ENCODE data around the gene SFMBT2. TPM values are rescaled to one million over a fixed set of nuclear protein-coding genes. Genes with fewer than 3 reads are reported as not detected.

SFMBT2 gene
- total RNA-seq, 2 experiments from 2014 or later: 63.1 to 63.2 TPM

DNA sequence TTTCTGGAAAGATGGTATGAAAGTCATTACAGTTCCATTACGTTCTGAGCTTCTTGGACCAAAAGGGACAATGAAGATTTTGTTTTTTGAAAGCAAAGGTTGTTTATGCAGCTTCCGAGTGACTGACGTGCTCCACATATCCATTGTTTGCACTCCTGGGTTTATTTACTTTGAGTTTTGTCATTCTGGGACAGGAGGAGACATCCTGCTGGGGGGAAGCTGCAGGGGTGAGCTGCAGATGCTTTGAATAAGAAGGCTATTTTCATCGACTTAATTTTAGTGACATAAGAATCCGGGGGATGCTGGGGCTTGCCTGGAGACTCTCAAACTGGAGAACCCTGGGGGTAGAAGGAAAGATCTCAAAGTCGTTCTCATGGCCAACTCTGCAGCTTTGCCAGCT, 12.7 kb upstream of the SFMBT2 start:
- POLR2A ChIA-PET: no interaction called here
- no peak for ATAC-seq

DNA sequence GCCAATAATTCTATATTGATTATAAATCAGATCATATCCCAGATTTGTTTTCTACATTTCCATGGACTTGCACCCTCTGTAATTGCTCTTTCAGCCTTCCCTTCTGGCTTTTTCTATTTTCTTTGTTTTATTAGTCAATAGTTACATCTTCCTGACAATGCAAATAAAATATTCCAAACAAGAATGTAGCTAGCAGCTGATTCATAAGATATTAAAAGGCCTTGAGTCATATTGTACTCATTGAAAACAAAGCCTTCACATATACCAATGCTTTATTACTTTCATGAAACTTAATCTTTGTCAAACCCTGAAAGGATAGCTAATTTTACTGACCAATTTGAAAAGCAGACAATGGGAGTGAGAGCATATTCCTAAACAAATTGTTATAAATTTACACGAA, 10.7 kb upstream of the SFMBT2 start:
- peaks cover 4% of the 10 kb centered on the region for H3K27me3 Mint-ChIP-seq (ENCODE audit: low read depth)
- H3K27ac Mint-ChIP-seq: no peak overlapping the region
- no peak overlapping the region for H3K4me3 Mint-ChIP-seq
- H3K9me3 Mint-ChIP-seq (ENCODE audit: insufficient read depth): peaks cover 5% of the 10 kb centered on the region
- DNase-seq (no peak), ATAC-seq (no peak)
- POLR2A ChIA-PET: no interaction called here
- H3K36me3 Mint-ChIP-seq (ENCODE audit: low read depth): peaks cover 13% of the 10 kb centered on the region
- peaks cover 58% of the 10 kb centered on the region for H3K4me1 Mint-ChIP-seq (ENCODE audit: low read depth)
- CTCF ChIA-PET: interaction anchor here (0.7 to 7.4 kb wide), 2 partner anchors 60 to 502 kb away, joined by 3 to 57 read pairs; no protein-coding TSS in a partner anchor

More for the DNA sequence above, 12.7 kb upstream of the SFMBT2 start:
- CTCF ChIA-PET: interaction anchor here (0.8 to 3.8 kb wide), 11 partner anchors 12 to 504 kb away, joined by 3 to 31 read pairs (median 8); partner anchors contain the start of gene SFMBT2
- DNase-seq: no peak
- Mint-ChIP-seq H3K27ac (no peak overlapping the region), H3K27me3 (ENCODE audit: low read depth) (peaks cover 4% of the 10 kb centered on the region), H3K9me3 (ENCODE audit: insufficient read depth) (peaks cover 5% of the 10 kb centered on the region), H3K4me3 (no peak overlapping the region), H3K36me3 (ENCODE audit: low read depth) (peaks cover 10% of the 10 kb centered on the region), H3K4me1 (ENCODE audit: low read depth) (peaks cover 40% of the 10 kb centered on the region)

DNA sequence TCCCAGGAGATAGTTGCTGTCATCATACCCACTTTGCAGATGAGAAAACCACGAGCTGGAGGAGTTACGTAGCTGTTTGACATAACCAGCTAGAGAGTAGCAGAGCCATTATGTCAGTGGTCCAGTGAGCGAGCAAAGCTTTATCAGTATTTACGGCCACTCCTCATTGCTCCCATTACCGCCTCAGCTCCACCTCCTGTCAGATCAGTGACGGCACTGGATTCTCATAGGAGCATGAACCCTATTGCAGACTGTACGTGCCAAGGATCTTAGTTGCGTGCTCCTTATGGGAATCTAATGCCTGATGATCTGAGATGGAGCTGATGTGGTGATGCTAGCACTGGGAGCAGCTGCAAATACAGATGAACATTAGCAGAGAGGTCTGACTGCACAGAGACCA, 9.2 kb upstream of the SFMBT2 start:
- H3K4me1 Mint-ChIP-seq (ENCODE audit: low read depth): peaks cover 48% of the 10 kb centered on the region
- no peak for ATAC-seq
- H3K27ac Mint-ChIP-seq: no peak overlapping the region
- ChIA-PET CTCF (interaction anchor here (0.9 to 7.4 kb wide), 4 partner anchors 9 to 501 kb away, joined by 3 to 57 read pairs (median 6); partner anchors contain the start of gene SFMBT2), POLR2A (no interaction called here)
- H3K9me3 Mint-ChIP-seq (ENCODE audit: insufficient read depth): no peaks in the 10 kb centered on the region
- peaks cover 5% of the 10 kb centered on the region for H3K36me3 Mint-ChIP-seq (ENCODE audit: low read depth)
- no peak overlapping the region for H3K4me3 Mint-ChIP-seq
- peaks cover 6% of the 10 kb centered on the region for H3K27me3 Mint-ChIP-seq (ENCODE audit: low read depth)
- no peak for DNase-seq

DNA sequence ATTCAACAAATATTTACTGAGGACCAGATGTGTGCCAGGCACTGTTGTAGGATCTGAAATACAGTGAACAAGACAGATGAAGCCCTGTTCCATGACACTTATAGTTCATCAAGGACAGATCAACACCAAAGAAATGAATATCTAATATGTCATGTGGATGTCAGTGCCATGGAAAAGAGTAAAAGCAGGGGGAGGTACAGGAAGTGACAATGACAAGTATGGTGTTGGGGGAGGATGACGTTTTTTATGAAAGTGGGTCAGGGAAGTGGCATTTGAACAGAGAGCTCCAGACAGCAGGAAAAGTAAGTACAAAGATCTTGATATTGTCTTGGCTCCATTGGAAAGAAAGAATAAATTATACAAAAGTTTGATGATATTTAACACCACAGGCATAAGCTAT, 7.0 kb upstream of the SFMBT2 start:
- CTCF ChIA-PET: interaction anchor here (0.6 to 7.4 kb wide), 15 partner anchors 8 to 750 kb away, joined by 3 to 57 read pairs (median 3); no protein-coding TSS in a partner anchor
- POLR2A ChIA-PET: no interaction called here
- Mint-ChIP-seq H3K27ac (peak overlapping the region; percentile 69), H3K36me3 (ENCODE audit: low read depth) (peaks cover 3% of the 10 kb centered on the region), H3K4me3 (peak overlapping the region; percentile 9), H3K4me1 (ENCODE audit: low read depth) (peaks cover 40% of the 10 kb centered on the region), H3K27me3 (ENCODE audit: low read depth) (peaks cover 12% of the 10 kb centered on the region), H3K9me3 (ENCODE audit: insufficient read depth) (no peaks in the 10 kb centered on the region)
- ATAC-seq (peak; percentile 59), DNase-seq (no peak)

DNA sequence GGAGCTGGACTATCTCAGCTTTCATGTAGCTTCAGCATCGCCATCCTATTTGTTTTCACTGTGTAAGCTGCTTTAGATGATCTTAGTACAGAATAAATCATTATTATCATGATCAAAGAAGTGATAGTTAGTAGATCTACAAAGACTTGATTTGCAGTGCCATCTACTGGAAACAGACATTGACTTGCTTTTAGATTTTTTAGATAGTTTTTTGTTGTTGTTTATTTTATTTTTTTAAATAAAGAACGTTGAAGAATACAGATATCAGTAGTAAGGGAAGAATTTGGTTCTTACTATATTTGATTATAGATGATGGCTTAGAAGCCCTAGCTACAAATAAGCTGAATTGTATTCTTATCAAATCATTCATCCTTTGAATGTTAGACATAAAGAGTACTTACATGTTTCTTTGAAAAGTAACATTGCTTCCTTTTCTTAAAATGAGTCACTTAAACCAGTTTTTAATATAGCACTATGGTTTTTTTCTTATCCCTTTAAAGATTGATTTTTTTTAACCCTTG, 6.3 kb upstream of the SFMBT2 start:
- H3K9me3 Mint-ChIP-seq (ENCODE audit: insufficient read depth): no peaks in the 10 kb centered on the region
- ChIA-PET POLR2A (interaction anchor here (0.7 kb wide), 1 partner anchor 53 kb away, joined by 3 read pairs; no protein-coding TSS in a partner anchor), CTCF (interaction anchor here (0.6 to 7.4 kb wide), 19 partner anchors 20 to 750 kb away, joined by 3 to 57 read pairs (median 3); no protein-coding TSS in a partner anchor)
- peaks cover 46% of the 10 kb centered on the region for H3K4me1 Mint-ChIP-seq (ENCODE audit: low read depth)
- peak overlapping the region; percentile 69 for H3K27ac Mint-ChIP-seq
- ATAC-seq (peak; percentile 37), DNase-seq (no peak)
- no peak overlapping the region for H3K4me3 Mint-ChIP-seq
- H3K36me3 Mint-ChIP-seq (ENCODE audit: low read depth): peaks cover 5% of the 10 kb centered on the region
- peaks cover 16% of the 10 kb centered on the region for H3K27me3 Mint-ChIP-seq (ENCODE audit: low read depth)

DNA sequence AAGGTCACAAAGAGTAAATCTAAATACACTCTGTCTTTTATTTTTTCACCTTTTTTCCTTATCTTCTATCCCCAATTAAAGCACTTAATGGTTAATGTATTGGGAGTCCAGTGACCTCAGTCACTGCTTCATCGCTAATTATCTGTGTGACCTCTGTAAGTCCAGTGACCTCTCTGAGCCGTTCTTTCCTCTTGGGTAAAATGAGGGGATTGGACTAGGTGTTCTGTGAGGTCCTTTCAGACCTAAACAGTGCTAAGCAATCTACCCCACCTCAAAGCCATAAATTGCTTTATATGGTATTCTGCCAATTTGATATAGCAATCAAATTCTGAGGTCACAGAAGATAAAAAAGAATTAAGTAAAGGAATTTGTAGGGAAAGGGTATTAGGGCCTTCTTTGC, 3.9 kb upstream of the SFMBT2 start:
- POLR2A ChIA-PET: no interaction called here

DNA sequence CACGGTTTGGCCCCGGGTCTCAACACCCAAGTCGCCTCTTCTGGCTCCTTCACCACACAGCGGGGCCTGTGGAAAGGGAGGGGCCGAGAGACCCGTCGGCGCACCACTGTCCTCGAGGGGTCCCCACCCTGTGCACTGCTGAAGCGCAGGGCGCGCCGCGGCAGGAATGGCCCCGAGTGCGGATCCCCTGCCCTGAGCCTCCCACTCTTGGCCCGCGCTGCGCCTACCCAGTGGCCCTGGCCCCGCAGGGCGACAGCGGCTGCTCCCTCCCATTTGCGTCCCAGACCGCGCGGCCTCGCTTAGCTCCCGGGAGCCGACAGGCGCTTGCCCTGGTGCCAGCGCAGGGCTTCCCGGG, 2.1 kb upstream of the SFMBT2 start:
- ATAC-seq (no peak), DNase-seq (no peak)
- ChIA-PET CTCF (interaction anchor here (2.6 to 5.9 kb wide), 2 partner anchors 274 to 494 kb away, joined by 10 to 63 read pairs; no protein-coding TSS in a partner anchor), POLR2A (no interaction called here)
- Mint-ChIP-seq H3K9me3 (ENCODE audit: insufficient read depth) (no peaks in the 10 kb centered on the region), H3K4me1 (ENCODE audit: low read depth) (peaks cover 45% of the 10 kb centered on the region), H3K4me3 (peak overlapping the region; percentile 51), H3K36me3 (ENCODE audit: low read depth) (peaks cover 23% of the 10 kb centered on the region), H3K27ac (no peak overlapping the region), H3K27me3 (ENCODE audit: low read depth) (peaks cover 16% of the 10 kb centered on the region)

More for the DNA sequence above, 3.9 kb upstream of the SFMBT2 start:
- no peak for DNase-seq
- H3K4me3 Mint-ChIP-seq: no peak overlapping the region
- ATAC-seq: no peak
- CTCF ChIA-PET: interaction anchor here (7.4 kb wide), 1 partner anchor 496 kb away, joined by 57 read pairs; no protein-coding TSS in a partner anchor
- H3K27ac Mint-ChIP-seq: no peak overlapping the region
- no peaks in the 10 kb centered on the region for H3K9me3 Mint-ChIP-seq (ENCODE audit: insufficient read depth)
- peaks cover 14% of the 10 kb centered on the region for H3K36me3 Mint-ChIP-seq (ENCODE audit: low read depth)
- peaks cover 16% of the 10 kb centered on the region for H3K27me3 Mint-ChIP-seq (ENCODE audit: low read depth)
- H3K4me1 Mint-ChIP-seq (ENCODE audit: low read depth): peaks cover 57% of the 10 kb centered on the region

DNA sequence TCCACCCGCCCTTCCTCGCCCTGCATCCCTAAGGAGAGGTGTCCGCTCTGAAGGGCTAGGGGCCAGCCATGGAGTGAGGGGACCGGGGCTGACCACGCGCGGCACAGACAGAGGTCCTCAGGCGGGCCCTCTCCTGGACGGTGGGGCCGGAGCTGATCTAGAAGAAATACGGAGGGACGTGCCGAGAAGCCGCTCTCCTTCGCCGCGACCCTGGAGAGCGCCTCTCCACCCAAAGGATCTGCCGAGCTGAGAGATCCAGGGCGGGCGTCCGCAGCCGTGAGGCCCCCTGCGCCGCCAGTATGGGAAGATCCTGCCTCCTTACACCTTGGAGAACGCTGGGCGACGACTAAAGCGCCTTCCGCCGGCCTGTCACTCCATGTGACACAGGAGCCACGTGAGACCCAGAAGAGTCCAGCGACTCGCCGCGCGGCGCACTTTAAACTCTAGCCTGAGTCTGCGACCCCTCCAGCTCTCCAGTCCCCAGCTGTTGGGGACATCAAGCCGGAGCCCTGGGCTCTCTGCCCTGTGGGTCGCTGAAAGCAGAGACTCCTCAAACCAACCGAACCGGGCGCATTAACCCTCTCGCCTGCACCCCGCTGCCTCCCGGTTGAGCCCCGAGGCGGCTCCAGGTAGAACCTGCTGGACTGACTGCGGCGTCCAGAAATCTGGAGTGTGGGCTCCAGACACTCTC, 1.5 kb upstream of the SFMBT2 start:
- Mint-ChIP-seq H3K27me3 (ENCODE audit: low read depth) (peaks cover 16% of the 10 kb centered on the region), H3K9me3 (ENCODE audit: insufficient read depth) (no peaks in the 10 kb centered on the region)
- POLR2A ChIA-PET: interaction anchor here (1.9 kb wide), 1 partner anchor 72 kb away, joined by 11 read pairs; no protein-coding TSS in a partner anchor

DNA sequence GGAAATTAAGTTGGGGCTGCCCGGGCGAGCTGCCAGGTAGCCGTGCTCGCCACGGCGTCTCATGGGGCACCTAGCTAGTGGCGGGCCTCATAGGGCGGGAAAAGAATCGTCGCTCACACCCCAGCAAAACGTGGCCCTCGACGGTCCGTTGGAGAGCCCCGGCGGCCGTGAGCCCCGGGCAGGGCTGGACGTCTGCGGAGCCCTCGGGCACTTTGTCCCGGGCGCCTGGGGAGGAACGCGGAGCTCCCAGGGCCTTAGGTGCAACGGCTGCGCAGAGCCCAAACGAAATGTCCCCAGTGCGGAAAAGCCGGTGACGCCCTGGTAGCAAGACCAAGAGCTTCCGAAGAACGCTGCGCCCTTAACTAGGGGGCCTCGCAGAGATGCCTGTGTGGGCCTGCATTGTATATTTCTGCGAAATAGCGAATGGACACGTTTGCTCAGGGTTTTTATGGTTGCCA, 866 bp upstream of the SFMBT2 start:
- H3K36me3 Mint-ChIP-seq (ENCODE audit: low read depth): peaks cover 29% of the 10 kb centered on the region
- no peaks in the 10 kb centered on the region for H3K9me3 Mint-ChIP-seq (ENCODE audit: insufficient read depth)
- peaks cover 46% of the 10 kb centered on the region for H3K4me1 Mint-ChIP-seq (ENCODE audit: low read depth)
- H3K27me3 Mint-ChIP-seq (ENCODE audit: low read depth): peaks cover 16% of the 10 kb centered on the region
- CTCF ChIA-PET: interaction anchor here (1.0 to 5.9 kb wide), 17 partner anchors 8 to 574 kb away, joined by 3 to 63 read pairs (median 6); no protein-coding TSS in a partner anchor
- POLR2A ChIA-PET: interaction anchor here (1.9 kb wide), 1 partner anchor 73 kb away, joined by 11 read pairs; no protein-coding TSS in a partner anchor
- ATAC-seq: no peak
- H3K27ac Mint-ChIP-seq: peak overlapping the region; percentile 98
- H3K4me3 Mint-ChIP-seq: peak overlapping the region; percentile 98
- no peak for DNase-seq

More for the DNA sequence above, 1.5 kb upstream of the SFMBT2 start:
- Mint-ChIP-seq H3K27ac (peak overlapping the region; percentile 46), H3K4me1 (ENCODE audit: low read depth) (peaks cover 44% of the 10 kb centered on the region), H3K36me3 (ENCODE audit: low read depth) (peaks cover 24% of the 10 kb centered on the region), H3K4me3 (peak overlapping the region; percentile 51)
- DNase-seq: peak; percentile 50
- CTCF ChIA-PET: interaction anchor here (1.0 to 5.9 kb wide), 12 partner anchors 11 to 574 kb away, joined by 3 to 63 read pairs (median 6); no protein-coding TSS in a partner anchor
- no peak for ATAC-seq

DNA sequence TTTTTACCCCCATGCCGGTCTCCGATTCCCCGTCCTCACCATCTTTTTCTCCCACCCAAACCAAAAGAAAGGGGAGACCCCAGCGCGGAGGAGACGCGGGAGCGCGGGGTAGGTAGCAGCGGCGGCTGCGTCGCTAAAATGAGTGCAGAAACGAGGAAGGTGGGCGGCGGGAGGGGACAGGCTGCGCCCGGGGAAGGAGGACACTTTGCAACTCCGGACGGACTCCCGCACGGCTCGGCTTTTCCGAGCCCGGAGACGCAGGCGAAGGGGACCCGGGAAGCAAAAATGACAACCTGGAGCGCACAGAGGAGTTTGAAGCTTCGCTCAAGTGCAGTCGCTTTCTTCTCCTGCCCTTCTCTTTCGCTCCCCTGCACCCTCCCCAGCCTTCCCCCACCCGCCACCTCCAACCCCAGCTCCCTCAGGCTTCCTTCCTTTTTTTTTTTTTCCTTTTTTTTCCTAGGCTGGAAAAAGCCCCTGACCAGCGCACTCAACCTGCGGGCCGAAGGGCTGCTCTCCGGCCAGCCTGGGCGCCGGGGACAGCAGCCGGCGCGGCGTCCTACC, 453 bp downstream of the SFMBT2 start:
- Mint-ChIP-seq H3K9me3 (ENCODE audit: insufficient read depth) (no peaks in the 10 kb centered on the region), H3K27me3 (ENCODE audit: low read depth) (peaks cover 16% of the 10 kb centered on the region), H3K4me3 (peak overlapping the region; percentile 98), H3K27ac (peak overlapping the region; percentile 98), H3K4me1 (ENCODE audit: low read depth) (peaks cover 54% of the 10 kb centered on the region), H3K36me3 (ENCODE audit: low read depth) (peaks cover 40% of the 10 kb centered on the region)
- peak; percentile 6 for ATAC-seq
- ChIA-PET CTCF (interaction anchor here (0.8 to 5.9 kb wide), 13 partner anchors 10 to 492 kb away, joined by 3 to 63 read pairs (median 8); no protein-coding TSS in a partner anchor), POLR2A (interaction anchor here (0.8 to 2.1 kb wide), 7 partner anchors 10 to 486 kb away, joined by 3 to 11 read pairs (median 4); no protein-coding TSS in a partner anchor)
- DNase-seq: peak; percentile 43

DNA sequence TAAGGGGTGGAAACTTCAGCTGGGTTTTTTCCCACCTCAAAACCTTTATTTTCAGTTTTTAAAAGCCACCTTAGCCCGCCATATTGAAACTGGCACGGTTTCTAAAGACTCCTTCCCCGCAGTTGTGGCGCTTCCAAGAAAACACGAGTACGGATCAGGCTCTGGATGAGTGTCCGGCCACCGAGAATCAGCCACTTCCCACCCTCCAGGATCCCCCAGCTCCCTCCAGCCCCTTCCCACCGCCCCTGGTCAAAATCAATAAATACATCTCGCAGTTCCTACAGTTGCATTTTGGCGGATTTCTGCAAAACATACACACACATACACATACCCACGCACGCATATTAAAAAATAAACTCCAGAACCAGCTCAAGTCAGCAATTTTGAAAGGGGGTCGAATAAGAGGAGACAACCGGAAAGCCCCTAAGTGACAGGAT, 1.1 kb downstream of the SFMBT2 start:
- H3K27ac Mint-ChIP-seq: peak overlapping the region; percentile 98
- peaks cover 56% of the 10 kb centered on the region for H3K4me1 Mint-ChIP-seq (ENCODE audit: low read depth)
- H3K4me3 Mint-ChIP-seq: peak overlapping the region; percentile 98
- ChIA-PET POLR2A (interaction anchor here (0.6 to 2.1 kb wide), 8 partner anchors 12 to 485 kb away, joined by 3 to 11 read pairs (median 4); no protein-coding TSS in a partner anchor), CTCF (interaction anchor here (0.6 to 5.9 kb wide), 12 partner anchors 15 to 491 kb away, joined by 3 to 63 read pairs (median 7); no protein-coding TSS in a partner anchor)
- peaks cover 13% of the 10 kb centered on the region for H3K27me3 Mint-ChIP-seq (ENCODE audit: low read depth)
- H3K9me3 Mint-ChIP-seq (ENCODE audit: insufficient read depth): no peaks in the 10 kb centered on the region
- ATAC-seq: peak; percentile 8
- no peak for DNase-seq
- peaks cover 46% of the 10 kb centered on the region for H3K36me3 Mint-ChIP-seq (ENCODE audit: low read depth)

All from activated CD8-positive, alpha-beta T cell treated with anti-CD3 and anti-CD28 coated beads, Interleukin-2, amount 10 ng/mL, durations not matched to agents 7 days and 5 days (primary cell).